Loucy (cell line): ENCODE data around the gene NEDD4L.

ENCODE experiments used
- H2AFZ ChIP-seq: fragments of 200-600 bp; sonication (generic); 2 replicates; pipeline ENCODE4 v1.6.0; 2016; ENCODE audit warnings: antibody characterized with exemption, mild to moderate bottlenecking, low read length, moderate library complexity
- H3F3A ChIP-seq: fragments of 200-600 bp; 2 replicates; pipeline ENCODE4 v1.6.0; 2016; ENCODE audit warnings: antibody characterized with exemption, low read depth, mild to moderate bottlenecking
- H3K27me3 ChIP-seq: fragments of 200-600 bp; sonication (generic); 2 replicates; pipeline ENCODE4 v1.6.1; 2014; ENCODE audit warnings: low read length, mild to moderate bottlenecking; ENCODE audit not compliant: insufficient read depth, poor library complexity, severe bottlenecking
- H3K36me3 ChIP-seq: fragments of 200-600 bp; sonication (generic); 2 replicates; pipeline ENCODE4 v1.6.1; 2016; ENCODE audit warnings: low read length; ENCODE audit not compliant: insufficient read depth
- H3K4me1 ChIP-seq: fragments of 200-600 bp; sonication (generic); 2 replicates; pipeline ENCODE4 v1.5.1; 2014; ENCODE audit warnings: low read length, mild to moderate bottlenecking; ENCODE audit not compliant: insufficient read depth, poor library complexity, severe bottlenecking
- H3K4me2 ChIP-seq: fragments of 200-600 bp; sonication (generic); 2 replicates; pipeline ENCODE4 v1.6.0; 2014; ENCODE audit warnings: antibody characterized with exemption, low read length, low read depth, mild to moderate bottlenecking; ENCODE audit not compliant: poor library complexity, severe bottlenecking
- H3K4me3 ChIP-seq: fragments of 200-600 bp; sonication (generic); 2 replicates; pipeline ENCODE4 v1.5.1; 2014; ENCODE audit warnings: low read length, mild to moderate bottlenecking, mixed read lengths; ENCODE audit not compliant: poor library complexity, severe bottlenecking
- H3K79me2 ChIP-seq: fragments of 200-600 bp; sonication (generic); 2 replicates; pipeline ENCODE4 v1.6.1; 2014; ENCODE audit warnings: low read length; ENCODE audit not compliant: insufficient read depth
- H3K9ac ChIP-seq: fragments of 200-600 bp; sonication (generic); 2 replicates; pipeline ENCODE4 v1.6.0; 2014; ENCODE audit warnings: mild to moderate bottlenecking, low read depth, low read length, moderate library complexity; ENCODE audit not compliant: poor library complexity, severe bottlenecking
- H3K9me2 ChIP-seq: fragments of 200-600 bp; sonication (generic); replicated peaks from 2 replicates; pipeline ENCODE4 v1.6.1; 2016; ENCODE audit warnings: low read depth, low read length, mixed read lengths
- H3K9me3 ChIP-seq: fragments of 200-600 bp; sonication (generic); 2 replicates; pipeline ENCODE4 v1.6.1; 2014; ENCODE audit warnings: mild to moderate bottlenecking, antibody characterized with exemption, low read length, low read depth; ENCODE audit not compliant: insufficient read depth
- H4K20me1 ChIP-seq: fragments of 200-600 bp; sonication (generic); 2 replicates; pipeline ENCODE4 v1.6.0; 2014; ENCODE audit warnings: antibody characterized with exemption, low read length, mild to moderate bottlenecking; ENCODE audit not compliant: insufficient read depth, poor library complexity, severe bottlenecking
- EZH2phosphoT487 ChIP-seq: fragments of 200-600 bp; IDR thresholded peaks from 2 replicates; pipeline ENCODE4 v1.6.1; 2018; ENCODE audit warnings: antibody characterized with exemption, mild to moderate bottlenecking, moderate library complexity, borderline replicate concordance
- TF ChIP-seq, protein P1 (sequence below): fragments of 200-600 bp; sonication (generic); conservative IDR thresholded peaks from 2 replicates; pipeline ENCODE4 v1.5.1; 2014; ENCODE audit warnings: mild to moderate bottlenecking, antibody characterized with exemption, low read length

NEDD4L gene

DNA sequence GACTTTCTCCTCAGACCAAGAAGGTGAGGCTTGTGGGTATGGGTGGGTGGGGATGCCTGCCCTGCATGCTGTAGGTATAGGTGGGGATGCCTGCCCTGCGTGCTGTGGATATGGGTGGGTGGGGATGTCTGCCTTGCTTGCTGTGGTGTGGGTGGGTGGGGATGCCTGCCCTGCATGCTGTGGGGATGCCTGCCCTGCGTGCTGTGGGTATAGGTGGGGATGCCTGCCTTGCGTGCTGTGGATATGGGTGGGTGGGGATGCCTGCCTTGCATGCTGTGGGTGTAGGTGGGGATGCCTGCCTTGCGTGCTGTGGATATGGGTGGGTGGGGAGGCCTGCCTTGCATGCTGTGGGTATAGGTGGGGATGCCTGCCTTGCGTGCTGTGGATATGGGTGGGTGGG lies 278.4 kb downstream of the NEDD4L start:
- H3K79me2 ChIP-seq, result no peaks in the 10 kb centered on the region
- peaks cover 8% of the 10 kb centered on the region; the same call in 1 of the 2 replicates for H3K36me3 ChIP-seq
- no peaks in the 10 kb centered on the region for H3K9me2 ChIP-seq
- TF ChIP-seq, protein P1, sequence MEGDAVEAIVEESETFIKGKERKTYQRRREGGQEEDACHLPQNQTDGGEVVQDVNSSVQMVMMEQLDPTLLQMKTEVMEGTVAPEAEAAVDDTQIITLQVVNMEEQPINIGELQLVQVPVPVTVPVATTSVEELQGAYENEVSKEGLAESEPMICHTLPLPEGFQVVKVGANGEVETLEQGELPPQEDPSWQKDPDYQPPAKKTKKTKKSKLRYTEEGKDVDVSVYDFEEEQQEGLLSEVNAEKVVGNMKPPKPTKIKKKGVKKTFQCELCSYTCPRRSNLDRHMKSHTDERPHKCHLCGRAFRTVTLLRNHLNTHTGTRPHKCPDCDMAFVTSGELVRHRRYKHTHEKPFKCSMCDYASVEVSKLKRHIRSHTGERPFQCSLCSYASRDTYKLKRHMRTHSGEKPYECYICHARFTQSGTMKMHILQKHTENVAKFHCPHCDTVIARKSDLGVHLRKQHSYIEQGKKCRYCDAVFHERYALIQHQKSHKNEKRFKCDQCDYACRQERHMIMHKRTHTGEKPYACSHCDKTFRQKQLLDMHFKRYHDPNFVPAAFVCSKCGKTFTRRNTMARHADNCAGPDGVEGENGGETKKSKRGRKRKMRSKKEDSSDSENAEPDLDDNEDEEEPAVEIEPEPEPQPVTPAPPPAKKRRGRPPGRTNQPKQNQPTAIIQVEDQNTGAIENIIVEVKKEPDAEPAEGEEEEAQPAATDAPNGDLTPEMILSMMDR, result no peak
- no peak for TF ChIP-seq EZH2phosphoT487
- H3K4me3 ChIP-seq, result no peak overlapping the region
- no peaks in the 10 kb centered on the region for H3K27me3 ChIP-seq
- H4K20me1 ChIP-seq, result no peaks in the 10 kb centered on the region
- H2AFZ ChIP-seq, result no peak overlapping the region
- no peaks in the 10 kb centered on the region for H3K9me3 ChIP-seq
- H3K4me2 ChIP-seq, result no peak overlapping the region
- no peak overlapping the region for H3K9ac ChIP-seq
- H3F3A ChIP-seq, result no peaks in the 10 kb centered on the region
- no peaks in the 10 kb centered on the region for H3K4me1 ChIP-seq

DNA sequence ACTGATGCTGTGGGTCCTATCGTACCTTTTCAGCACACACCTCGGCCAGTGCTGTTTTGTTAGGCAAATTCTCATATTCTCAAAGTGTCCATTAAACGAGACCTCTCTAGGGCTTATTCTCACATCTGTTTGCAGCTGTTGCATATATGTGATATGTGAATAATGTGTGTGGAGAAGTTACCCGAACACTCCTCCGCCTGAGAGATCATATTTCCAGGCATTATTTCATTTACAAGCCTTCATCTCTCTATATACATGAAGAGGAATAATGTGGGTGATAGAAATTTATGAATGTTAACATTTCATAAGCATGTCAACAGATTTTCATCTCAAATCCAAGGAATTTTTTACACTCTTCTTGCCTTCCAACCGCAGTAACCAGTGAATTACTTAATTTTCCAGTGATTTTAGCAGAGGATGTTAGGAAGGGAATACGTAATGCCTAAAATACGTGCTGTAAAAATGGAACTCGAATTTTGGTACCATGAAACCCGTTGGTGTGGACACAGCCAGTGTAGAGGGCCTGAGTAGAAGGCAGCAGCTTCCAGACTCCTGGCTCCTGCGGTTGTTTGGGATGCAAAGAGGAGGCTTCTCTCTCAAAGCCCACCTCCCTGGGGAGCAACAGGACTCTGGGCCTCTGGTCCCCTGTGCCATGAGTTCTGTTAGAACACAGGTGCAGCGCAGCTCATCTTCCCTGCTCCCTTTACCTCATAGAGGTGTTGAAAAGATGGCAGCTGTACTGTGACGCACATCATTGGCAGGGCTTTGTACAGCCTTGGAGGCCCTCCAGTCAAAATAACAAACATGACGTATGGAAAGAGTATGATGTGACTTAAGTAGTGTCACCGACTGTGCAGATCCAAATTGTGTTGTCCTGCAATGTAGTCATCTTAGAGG lies 280.1 kb downstream of the NEDD4L start:
- no peaks in the 10 kb centered on the region for H3K9me2 ChIP-seq
- H3K36me3 ChIP-seq, result peaks cover 8% of the 10 kb centered on the region; the same call in 1 of the 2 replicates
- H3K9me3 ChIP-seq, result no peaks in the 10 kb centered on the region
- no peaks in the 10 kb centered on the region for H3K27me3 ChIP-seq
- no peaks in the 10 kb centered on the region for H3F3A ChIP-seq
- no peak overlapping the region for H3K9ac ChIP-seq
- H3K4me3 ChIP-seq, result no peak overlapping the region
- H2AFZ ChIP-seq, result no peak overlapping the region
- H3K4me1 ChIP-seq, result no peaks in the 10 kb centered on the region
- H3K4me2 ChIP-seq, result no peak overlapping the region
- no peak for TF ChIP-seq EZH2phosphoT487
- TF ChIP-seq, protein P1, result no peak
- no peaks in the 10 kb centered on the region for H3K79me2 ChIP-seq
- no peaks in the 10 kb centered on the region for H4K20me1 ChIP-seq

DNA sequence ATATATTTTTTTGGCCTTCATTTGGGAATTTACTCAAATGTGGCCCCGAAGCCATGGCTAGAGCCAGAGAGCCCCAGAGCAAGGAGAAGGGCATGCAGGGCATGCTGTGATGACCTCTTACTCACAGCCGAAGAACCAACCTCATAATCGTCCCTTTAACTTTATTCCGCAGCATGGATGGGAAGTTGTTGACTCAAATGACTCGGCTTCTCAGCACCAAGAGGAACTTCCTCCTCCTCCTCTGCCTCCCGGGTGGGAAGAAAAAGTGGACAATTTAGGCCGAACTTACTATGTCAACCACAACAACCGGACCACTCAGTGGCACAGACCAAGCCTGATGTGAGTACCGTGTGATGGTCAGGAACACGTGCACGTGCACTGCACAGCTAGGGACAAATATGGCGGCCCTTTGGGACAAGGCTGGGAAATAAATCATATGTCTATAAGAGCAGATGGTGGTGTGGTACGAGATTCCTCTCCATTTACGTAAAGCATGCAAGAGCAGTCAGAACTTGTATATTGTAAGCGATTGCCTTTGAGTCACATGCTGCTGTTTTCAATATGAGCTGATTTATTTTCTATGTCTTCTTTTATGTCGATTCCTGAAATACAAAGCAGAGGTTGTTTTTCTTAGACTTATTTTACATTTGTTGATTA lies 280.9 kb downstream of the NEDD4L start:
- no peaks in the 10 kb centered on the region for H3K9me3 ChIP-seq
- no peak for TF ChIP-seq EZH2phosphoT487
- TF ChIP-seq, protein P1, result no peak
- H3K4me1 ChIP-seq, result no peaks in the 10 kb centered on the region
- H2AFZ ChIP-seq, result no peak overlapping the region
- no peaks in the 10 kb centered on the region for H3K9me2 ChIP-seq
- H4K20me1 ChIP-seq, result no peaks in the 10 kb centered on the region
- no peak overlapping the region for H3K4me3 ChIP-seq
- no peaks in the 10 kb centered on the region for H3K79me2 ChIP-seq
- peaks cover 11% of the 10 kb centered on the region; the same call in 1 of the 2 replicates for H3K36me3 ChIP-seq
- H3F3A ChIP-seq, result no peaks in the 10 kb centered on the region
- H3K4me2 ChIP-seq, result no peak overlapping the region
- H3K9ac ChIP-seq, result no peak overlapping the region
- H3K27me3 ChIP-seq, result no peaks in the 10 kb centered on the region
